Right ventricle myocardium inferior (tissue), 1 donor: ENCODE measurements around the gene KDM1B. TPM values are rescaled to one million over a fixed set of nuclear protein-coding genes. Genes with fewer than 3 reads are reported as not detected.
"Not testable (repeated sequence)": the region's sequence is repeated elsewhere in the genome, so short reads cannot be mapped to it uniquely, and the experiment has no call there.

Source experiments
- ATAC-seq: fragments of 200-7000 bp; cut with Tn5 transposase; one replicate; pipeline ENCODE4 v1.9.1; 2020; ENCODE audit warnings: mild to moderate bottlenecking, moderate library complexity
- DNase-seq: peaks from one replicate; pipeline ENCODE4 v3.0.0; 2021; ENCODE audit errors: missing footprints
- intact Hi-C: fragments of 100-400 bp; cut with DNase I; formaldehyde crosslinking; loops from one replicate; pipeline ENCODE4 v1.11.0; 2022
- total RNA-seq: library from RNA; stranded (reverse); fragmentation: NEBNext Ultra II Directional; extraction: Animal tissue kit (Norgen Biotek cat#: 25700); gene quantifications from one replicate; pipeline ENCODE4 v1.2.1, GENCODE V29; 2021
- donor health status: DM: no; HTN: yes; CAD: no; lungs with severe emphysema.

Gene KDM1B
- total RNA-seq, 1 donor from 2014 or later, result 13.0 TPM

DNA sequence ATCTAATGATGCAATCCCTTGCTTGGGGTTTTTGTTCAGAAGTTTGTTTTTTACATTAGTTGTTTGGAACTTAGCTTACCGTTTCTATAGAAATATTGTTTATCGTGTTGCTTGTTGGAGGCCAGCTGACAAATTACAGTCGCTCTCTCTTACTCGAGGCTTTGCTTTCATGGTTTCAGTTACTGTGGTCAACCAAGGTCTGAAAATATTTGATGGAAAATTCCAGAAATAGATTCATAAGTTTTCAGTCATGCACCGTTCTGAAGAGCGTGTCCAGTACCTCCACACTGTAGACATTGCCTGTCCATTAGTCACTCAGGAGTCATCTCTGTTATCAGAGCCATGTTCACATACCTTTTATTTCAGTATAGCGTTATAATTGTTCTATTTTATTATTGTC, 61.2 kb downstream of the KDM1B start:
- intact Hi-C loops, result no loop called here
- ATAC-seq (no peak), DNase-seq (no peak)

DNA sequence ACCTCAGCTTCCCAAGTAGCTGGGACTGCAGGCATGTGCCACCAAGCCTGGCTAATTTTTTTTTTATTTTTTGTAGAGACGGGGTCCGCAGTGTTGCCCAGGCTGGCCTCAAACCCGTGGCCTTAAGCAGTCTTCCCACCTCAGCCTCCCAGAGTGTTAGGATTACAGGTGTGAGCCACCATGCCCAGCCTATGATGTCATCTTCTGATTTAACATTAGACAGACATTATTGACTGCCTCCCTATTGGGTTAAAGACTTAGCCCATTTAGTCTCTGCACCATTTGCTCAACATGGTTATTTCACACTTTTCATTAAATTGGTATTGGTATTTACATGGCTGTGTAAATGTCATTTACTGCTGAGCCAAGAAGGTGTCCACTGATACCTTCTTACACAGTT, 63.0 kb downstream of the KDM1B start:
- no peak for ATAC-seq
- intact Hi-C loops, result no loop called here
- no peak for DNase-seq

DNA sequence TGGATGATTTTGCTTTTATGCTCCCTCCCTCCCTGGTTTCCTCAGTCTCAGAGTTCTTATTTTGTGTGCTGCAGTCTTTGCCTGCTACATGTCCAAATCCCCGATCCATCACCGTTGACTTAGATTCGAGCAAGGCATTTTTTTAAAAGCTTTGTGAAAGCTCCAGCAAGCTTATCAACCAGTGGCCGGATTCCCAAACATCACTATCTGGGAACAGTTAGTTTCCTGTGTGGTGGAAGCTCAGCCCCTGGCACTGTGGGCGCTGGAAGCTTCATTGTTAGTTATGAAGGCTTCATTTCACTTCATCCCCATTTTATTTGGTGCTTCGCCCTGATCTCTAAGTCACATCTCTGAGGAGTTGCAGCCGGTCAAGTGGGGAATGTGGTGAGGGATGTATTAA, 64.4 kb downstream of the KDM1B start:
- intact Hi-C loops, result no loop called here
- DNase-seq (no peak), ATAC-seq (peak; percentile 58)

DNA sequence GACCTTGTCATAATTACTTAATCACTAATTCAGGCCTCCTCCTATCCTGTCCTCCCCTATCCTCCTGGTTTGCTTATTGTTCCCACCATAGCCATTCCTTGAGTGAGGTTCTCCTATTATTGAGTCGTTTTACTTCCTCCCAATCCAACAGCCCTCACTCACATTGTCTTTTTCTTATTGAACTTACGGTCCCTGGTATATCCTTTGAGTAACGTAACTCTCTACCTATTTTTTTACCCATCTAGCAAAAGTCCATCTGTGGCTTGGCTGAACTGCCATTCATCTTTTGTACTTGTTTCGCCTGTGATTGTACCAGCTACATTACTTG, 66.0 kb downstream of the KDM1B start:
- intact Hi-C loops, result loop anchor here (5.0 kb wide), 1 partner anchor 41 kb away; the partner anchor contains the start of gene DEK
- ATAC-seq, result no peak
- DNase-seq, result no peak

DNA sequence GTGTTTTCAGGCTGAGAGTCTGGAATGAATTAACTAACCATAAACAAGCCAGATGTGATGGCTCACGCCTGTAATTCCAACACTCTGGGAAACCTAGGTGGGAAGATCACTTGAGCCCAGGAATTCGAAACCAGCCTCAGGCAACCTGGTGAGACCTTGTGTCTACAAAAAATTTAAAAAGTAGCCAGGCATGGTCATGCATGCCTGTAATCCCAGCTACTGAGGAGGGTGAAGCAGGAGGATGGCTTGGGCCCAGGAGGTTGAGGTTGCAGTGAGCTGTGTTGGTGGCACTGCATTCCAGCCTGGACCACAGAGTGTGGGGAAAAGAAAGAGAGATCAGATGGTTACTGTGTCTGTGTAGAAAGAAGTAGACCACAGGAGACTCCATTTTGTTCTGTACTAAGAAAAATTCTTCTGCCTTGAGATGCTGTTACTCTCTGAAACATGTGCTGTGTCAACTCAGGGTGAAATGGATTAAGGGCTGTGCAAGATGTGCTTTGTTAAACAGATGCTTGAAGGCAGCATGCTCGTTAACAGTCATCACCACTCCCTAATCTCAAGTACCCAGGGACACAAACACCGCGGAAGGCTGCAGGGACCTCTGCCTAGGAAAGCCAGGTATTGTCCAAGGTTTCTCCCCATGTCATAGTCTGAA, 71.4 kb downstream of the KDM1B start:
- DNase-seq, ATAC-seq, intact Hi-C loops: not testable (repeated sequence)

DNA sequence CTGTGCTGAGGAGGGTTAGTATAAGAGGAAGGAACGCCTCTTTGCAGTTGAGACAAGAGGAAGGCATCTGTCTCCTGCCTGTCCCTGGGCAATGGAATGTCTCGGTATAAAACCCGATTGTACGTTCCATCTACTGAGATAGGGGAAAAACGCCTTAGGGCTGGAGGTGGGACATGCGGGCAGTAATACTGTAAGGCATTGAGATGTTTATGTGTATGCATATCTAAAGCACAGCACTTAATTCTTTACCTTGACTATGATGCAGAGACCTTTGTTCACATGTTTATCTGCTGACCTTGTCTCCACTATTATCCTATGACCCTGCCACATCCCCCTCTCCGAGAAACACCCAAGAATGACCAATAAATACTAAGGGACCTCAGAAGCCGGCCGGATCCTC, 71.9 kb downstream of the KDM1B start:
- DNase-seq, intact Hi-C loops, ATAC-seq: not testable (repeated sequence)

DNA sequence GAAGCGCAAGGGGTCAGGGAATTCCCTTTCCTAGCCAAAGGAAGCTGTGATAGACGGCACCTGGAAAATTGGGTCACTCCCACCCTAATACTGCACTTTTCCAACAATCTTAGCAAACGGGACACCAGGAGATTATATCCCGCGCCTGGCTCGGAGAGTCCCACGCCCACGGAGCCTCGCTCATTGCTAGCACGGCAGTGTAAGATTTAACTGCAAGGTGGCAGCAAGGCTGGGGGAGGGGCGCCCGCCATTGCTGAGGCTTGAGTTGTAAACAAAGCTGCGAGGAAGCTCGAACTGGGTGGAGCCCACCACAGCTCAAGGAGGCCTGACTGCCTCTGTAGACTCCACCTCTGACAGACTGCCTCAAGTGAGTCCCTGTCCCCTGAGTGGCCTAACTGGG, 73.4 kb downstream of the KDM1B start:
- intact Hi-C loops, DNase-seq, ATAC-seq: not testable (repeated sequence)

DNA sequence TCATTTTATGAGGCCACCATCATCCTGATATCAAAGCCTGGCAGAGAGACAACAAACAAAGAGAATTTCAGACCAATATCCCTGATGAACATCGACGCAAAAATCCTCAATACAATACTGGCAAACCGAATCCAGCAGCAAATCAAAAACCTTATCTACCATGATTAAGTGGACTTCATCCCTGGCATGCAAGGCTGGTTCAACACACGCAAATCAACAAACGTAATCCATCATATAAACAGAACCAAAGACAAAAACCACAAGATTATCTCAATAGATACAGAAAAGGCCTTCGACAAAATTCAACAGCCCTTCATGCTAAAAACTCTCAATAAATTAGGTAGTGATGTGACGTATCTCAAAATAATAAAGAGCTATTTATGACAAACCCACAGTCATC, 76.6 kb downstream of the KDM1B start:
- intact Hi-C loops, DNase-seq, ATAC-seq: not testable (repeated sequence)

DNA sequence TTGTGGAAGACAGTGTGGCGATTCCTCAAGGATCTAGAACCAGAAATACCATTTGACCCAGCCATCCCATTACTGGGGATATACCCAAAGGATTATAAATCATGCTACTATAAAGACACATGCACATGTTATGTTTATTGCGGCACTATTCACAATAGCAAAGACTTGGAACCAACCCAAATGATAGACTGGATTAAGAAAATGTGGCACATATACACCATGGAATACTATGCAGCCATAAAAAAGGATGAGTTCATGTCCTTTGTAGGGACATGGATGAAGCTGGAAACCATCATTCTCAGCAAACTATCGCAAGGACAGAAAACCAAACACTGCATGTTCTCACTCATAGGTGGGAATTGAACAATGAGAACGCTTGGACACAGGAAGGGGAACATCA, 78.5 kb downstream of the KDM1B start:
- DNase-seq, ATAC-seq, intact Hi-C loops: not testable (repeated sequence)

DNA sequence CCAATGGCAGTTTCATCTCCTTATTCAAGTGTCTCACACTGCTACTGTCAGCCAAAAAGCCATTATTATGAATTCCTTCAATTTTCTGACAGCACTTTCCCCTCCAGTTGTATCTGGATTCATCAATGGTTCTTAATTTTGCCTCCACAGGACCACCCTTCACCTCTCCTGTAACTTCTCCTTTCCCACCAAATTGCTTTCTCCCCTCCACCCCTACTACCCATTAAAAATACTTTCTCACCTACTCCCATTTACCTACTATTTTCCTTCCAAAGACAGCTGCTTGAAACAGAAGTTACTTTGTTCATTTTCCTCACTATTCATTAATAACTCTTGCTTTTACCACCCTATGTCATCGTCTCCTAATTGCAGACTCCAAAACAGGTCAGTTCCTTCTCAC, 79.3 kb downstream of the KDM1B start:
- intact Hi-C loops, result no loop called here
- ATAC-seq (no peak), DNase-seq (no peak)

DNA sequence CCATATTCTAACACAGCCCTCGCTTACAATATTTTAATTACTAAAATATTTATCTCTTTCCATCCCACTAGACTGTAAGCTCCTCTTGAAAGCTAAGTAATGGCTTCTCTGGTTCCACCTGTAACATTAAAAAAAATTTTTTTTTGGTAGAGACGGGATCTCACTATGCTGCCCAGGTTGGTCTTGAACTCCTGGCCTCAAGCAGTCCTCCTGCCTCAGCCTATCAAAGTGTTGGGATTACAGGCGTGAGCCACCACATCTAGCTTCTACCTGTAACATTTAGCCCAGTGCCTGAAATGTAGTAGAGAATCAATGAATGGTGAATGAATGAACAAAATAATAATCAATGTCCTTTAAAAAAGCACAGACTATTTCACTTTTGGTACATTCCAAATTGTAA, 80.3 kb downstream of the KDM1B start:
- ATAC-seq (no peak), DNase-seq (no peak)
- intact Hi-C loops, result no loop called here

DNA sequence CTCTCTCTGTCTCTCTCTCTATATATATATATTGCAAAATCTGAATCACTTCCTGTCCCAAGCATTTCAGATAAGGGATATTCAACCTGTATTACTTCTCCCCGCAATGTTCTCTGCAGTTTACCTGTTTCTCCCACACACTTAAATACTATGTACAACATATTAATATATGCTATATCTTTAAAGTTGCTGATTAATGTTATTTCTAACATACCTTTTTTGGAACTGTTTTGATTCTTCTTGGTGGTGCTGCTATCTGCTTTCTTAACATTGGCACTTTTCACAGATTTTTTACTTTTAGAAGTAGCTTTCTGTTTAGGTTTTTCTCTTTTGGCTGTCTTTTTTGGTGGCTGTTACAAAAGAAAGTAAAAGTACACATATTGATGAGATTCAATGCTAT, 81.9 kb downstream of the KDM1B start:
- intact Hi-C loops, result no loop called here
- no peak for ATAC-seq
- DNase-seq, result no peak

DNA sequence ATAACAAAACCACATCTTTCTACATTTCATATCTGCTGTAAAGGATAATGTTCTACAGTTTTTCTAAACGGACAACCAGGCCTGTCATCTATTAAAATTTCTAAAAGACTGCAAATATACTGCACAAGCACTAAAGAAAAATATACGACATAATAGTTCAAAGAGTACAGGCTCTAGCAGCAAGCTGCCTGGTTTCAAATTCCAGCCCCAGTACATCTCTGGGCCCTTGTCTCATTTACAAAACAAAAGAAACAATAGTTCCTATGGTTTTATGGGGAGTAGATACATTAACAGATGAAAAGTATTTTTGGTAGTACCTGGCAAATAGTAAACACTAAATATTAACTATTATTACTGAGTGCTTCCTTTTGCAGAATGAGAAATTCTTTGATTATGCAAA, 85.0 kb downstream of the KDM1B start:
- ATAC-seq, result no peak
- intact Hi-C loops, result no loop called here
- no peak for DNase-seq

DNA sequence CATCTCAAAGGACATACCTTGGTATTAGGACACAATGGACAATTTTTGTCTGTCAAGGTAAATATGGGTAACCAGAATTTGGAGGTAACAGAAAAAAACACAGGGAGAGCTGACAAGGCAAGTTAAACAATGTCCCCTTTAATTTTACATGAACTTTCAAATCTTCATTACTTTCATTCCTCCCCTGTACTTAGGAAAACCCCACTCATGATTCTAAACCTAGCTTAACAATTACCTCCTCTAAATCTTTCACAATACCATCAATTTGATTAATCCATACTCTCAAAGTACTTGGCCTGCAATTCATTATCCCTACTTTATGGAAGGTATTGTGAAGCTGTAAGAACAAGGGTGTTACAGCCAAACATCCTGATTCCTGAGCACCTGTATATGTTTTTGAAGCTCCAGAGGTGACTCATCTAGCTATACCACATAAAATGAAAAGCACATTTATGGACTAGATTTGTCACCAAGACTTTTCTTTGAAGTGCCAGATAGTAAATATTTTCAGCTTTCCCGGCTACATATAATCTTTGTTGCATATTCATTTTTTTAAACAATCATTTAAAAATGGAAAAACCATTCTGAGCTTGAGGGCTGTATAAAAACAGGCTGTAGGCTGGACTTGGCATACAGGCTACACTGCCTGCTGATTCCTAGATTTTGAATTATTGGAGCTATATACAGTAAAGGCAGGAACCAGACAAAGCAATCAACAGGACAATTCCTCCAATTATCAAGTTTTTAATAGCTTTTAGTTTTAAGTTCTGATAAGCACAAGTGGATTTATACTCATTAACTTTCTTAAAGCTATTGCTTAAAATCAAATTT, 86.2 kb downstream of the KDM1B start:
- DNase-seq (no peak), ATAC-seq (no peak)
- intact Hi-C loops, result no loop called here

DNA sequence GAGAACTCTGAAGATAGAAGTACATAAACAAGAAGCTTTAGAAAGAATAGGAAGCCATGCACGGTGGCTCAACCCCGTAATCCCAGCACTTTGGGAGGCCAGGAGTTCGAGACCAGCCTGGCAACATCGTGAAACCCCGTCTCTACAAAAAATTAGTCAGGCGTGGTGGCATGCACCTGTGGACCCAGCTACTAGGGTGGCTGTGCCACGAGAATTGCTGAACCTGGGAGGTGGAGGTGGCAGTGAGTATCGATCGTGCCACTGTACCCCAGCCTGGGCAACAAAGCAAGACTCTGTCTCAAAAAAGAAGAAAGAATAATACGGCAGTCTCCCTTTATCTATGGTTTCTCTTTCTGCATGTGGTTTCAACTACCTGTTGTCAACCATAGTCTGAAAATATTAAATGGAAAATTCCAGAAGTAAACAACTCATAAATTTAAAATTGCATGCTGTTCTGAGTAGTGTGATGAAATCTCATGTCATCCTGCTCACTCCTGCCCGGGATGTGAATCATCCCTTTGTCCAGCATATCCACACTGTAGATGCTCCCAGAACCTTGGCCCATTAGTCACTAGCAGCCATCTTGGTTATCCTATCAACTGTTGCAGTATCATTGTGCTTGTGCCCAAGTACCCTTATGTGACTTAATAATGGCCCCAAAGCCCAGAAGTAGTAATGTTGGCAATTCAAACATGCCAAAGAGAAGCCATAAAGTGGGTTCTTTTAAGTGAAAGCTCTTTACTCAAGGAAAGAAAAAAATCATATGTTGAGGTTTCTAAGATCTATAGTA, 87.0 kb downstream of the KDM1B start:
- ATAC-seq, result no peak
- no peak for DNase-seq
- intact Hi-C loops, result no loop called here

DNA sequence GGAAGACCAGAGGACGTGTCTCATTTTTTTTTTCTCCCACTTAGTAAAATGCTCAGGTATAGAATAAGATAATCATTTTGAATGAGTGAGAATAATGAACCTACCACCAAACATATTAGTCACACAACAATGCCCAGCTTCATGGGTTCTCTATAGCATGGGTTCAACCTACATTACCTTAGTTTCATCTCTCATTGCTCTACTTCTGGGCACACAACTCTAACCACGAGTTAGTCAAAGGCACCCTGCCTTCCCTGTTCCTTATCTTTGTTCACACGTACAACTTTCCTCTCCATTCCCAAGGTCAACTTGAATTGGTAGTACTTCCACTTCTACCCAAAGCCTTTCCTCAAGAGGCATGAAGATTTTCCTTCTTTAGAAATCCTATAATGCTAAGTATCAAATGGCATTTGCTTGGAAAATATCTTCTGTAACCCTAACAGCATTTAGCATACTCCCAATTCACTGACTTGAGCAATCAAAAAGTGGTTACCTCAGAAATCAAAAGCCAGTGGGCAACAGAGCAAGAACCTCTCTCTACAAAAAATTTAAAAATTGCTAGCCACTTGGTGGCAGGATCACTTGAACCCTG, 88.2 kb downstream of the KDM1B start:
- ATAC-seq, result no peak
- no peak for DNase-seq
- intact Hi-C loops, result no loop called here

DNA sequence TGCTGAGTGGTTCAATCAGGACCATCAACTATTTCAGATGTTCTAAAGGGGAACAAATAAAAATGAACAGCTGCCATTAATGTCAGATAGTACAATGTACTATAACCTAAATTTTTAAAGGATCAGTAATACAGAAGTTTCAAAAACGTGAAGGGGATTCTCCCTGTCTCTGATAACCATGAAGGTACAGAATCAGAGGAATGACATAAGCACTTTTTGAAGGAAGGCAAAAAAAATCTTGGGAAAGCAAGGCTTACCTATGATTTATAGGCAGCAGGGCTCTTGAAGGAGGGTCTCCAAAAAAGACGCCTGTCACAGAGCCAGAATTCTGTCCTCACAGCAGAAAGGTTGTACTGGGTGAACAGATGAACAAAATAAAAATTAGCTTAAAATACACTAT, 89.0 kb downstream of the KDM1B start:
- ATAC-seq, result no peak
- no peak for DNase-seq
- intact Hi-C loops, result no loop called here

DNA sequence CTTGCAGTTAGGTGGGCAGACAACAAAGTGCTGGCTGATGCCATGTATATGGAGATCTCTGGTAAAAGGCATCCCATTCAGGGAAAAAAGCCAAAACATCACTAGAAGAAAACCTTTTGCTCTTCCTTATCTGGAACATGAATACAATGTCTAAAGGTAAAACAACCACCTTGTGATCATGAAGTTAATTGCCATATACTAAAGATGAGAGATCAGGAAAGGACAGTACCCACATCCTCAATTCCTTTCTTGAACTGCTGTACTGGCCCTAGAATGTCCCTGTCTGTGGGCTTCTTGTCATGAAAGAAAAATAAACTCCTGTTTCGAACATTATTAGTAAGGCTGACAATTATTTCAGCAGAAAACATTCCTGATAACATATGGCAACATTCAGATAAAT, 89.9 kb downstream of the KDM1B start:
- no peak for ATAC-seq

DNA sequence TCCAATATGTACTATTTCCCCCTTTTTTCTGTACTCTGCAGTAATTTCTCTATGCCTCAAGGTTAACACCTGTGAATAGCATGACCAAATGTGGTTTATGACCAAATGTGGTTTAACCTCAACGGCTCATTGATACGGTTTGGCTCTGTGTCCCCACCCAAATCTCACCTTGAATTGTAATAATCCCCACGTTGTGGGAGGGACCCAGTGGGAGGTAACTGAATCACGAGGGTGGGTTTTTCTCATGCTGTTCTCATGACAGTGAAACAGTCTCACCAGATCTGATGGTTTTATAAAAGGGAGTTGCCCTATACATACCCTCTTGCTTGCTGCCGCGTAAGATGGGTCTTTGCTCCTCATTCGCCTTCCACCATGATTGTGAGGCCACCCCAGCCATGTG, 90.4 kb downstream of the KDM1B start:
- ATAC-seq, result no peak
- intact Hi-C loops, result no loop called here

More for the DNA sequence above, 89.9 kb downstream of the KDM1B start:
- DNase-seq, result no peak
- intact Hi-C loops, result no loop called here

More for the DNA sequence above, 90.4 kb downstream of the KDM1B start:
- DNase-seq, result no peak
